ENCODE results near the gene IL13RA1. TPM values are rescaled to one million over a fixed set of nuclear protein-coding genes. Genes with fewer than 3 reads are reported as not detected.

The IL13RA1 gene
- total and polyA plus RNA-seq, 2 of the 13 experiments (the other 11 are each of a cell fraction or from before 2014, with no cell fraction given) = 56.6 to 73.5 TPM

DNA sequence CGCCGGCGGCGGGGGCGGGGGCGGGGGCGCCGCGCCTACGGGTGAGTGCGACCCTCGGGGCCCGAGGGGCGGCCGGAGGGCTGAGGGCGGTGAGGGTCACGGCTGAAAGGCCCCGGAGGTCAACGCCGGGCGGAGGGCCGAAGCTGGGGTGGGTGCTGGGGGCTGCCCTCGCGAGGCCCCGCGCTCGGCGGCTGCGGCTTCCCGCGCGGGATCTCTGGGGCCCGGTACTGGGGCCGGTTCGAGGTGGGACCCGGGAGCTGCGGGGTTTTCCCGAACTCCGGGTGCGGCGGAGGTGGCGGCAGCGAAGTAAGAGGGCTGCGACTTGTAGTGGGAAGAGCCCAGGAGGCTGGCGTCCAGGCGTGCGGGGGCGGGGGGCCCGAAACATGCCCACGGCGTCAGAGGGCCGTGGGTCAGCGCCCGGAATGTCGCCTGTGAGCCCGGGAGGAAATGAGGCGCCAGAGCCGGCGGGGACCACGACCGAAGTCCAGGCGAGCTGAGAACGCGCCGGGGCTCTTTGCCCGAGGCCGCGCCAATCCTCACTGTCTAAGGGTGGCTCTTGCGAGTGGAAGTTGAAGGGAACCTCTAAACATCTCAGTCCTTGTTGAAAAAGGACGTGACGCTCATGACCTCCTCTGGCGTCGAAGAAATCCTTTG lies 407 bp downstream of the IL13RA1 start (continued):
- TF ChIP-seq REST (IDR thresholded peaks at IDR 0.05; ENCODE audit: borderline replicate concordance in 1 of 2, low read depth in 1 of 2, low read length in 2 of 2) (no peak), CBX5 (CRISPR knock-in tag; IDR thresholded peaks at IDR 0.05; ENCODE audit: borderline replicate concordance) (no peak), ZSCAN31 (CRISPR knock-in tag; IDR thresholded peaks at IDR 0.05; ENCODE audit: low read depth) (no peak), RBM39 (IDR thresholded peaks at IDR 0.05; ENCODE audit: low read depth, low read length, poor library complexity, severe bottlenecking) (no peak), MTA3 (CRISPR knock-in tag; IDR thresholded peaks at IDR 0.05) (no peak), KDM2A (CRISPR knock-in tag; IDR thresholded peaks at IDR 0.05; ENCODE audit: borderline replicate concordance, low read depth) (0 out of 2 replicates have a peak, but pooled peaks have one; percentile 18), POLR2AphosphoS5 (IDR thresholded peaks at IDR 0.05; ENCODE audit: low read depth, low read length) (no peak), ATF6 (CRISPR knock-in tag; conservative IDR thresholded peaks at IDR 0.05) (no peak), MLXIP (CRISPR knock-in tag; IDR thresholded peaks at IDR 0.05; ENCODE audit: borderline replicate concordance) (no peak), ZNF451 (CRISPR knock-in tag; IDR thresholded peaks at IDR 0.05) (no peak), MATR3 (CRISPR knock-in tag; IDR thresholded peaks at IDR 0.05) (no peak), MTF1 (CRISPR knock-in tag; IDR thresholded peaks at IDR 0.05) (no peak)
- TF ChIP-seq, protein P1, sequence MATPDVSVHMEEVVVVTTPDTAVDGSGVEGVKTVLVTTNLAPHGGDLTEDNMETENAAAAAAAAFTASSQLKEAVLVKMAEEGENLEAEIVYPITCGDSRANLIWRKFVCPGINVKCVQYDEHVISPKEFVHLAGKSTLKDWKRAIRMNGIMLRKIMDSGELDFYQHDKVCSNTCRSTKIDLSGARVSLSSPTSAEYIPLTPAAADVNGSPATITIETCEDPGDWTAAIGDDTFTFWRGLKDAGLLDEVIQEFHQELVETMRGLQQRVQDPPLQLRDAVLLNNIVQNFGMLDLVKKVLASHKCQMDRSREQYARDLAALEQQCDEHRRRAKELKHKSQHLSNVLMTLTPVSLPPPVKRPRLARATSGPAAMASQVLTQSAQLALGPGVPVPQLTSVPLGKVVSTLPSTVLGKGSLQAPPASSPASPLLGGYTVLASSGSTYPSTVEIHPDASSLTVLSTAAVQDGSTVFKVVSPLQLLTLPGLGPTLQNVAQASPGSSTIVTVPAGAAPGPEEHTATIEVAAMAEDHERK (CRISPR knock-in tag; IDR thresholded peaks at IDR 0.05; ENCODE audit: low read depth) = no peak
- TF ChIP-seq, protein P2, sequence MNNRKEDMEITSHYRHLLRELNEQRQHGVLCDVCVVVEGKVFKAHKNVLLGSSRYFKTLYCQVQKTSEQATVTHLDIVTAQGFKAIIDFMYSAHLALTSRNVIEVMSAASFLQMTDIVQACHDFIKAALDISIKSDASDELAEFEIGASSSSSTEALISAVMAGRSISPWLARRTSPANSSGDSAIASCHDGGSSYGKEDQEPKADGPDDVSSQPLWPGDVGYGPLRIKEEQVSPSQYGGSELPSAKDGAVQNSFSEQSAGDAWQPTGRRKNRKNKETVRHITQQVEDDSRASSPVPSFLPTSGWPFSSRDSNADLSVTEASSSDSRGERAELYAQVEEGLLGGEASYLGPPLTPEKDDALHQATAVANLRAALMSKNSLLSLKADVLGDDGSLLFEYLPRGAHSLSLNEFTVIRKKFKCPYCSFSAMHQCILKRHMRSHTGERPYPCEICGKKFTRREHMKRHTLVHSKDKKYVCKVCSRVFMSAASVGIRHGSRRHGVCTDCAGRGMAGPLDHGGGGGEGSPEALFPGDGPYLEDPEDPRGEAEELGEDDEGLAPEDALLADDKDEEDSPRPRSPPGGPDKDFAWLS (CRISPR knock-in tag; IDR thresholded peaks at IDR 0.05; ENCODE audit: borderline replicate concordance) = no peak
- TF ChIP-seq, protein P3, sequence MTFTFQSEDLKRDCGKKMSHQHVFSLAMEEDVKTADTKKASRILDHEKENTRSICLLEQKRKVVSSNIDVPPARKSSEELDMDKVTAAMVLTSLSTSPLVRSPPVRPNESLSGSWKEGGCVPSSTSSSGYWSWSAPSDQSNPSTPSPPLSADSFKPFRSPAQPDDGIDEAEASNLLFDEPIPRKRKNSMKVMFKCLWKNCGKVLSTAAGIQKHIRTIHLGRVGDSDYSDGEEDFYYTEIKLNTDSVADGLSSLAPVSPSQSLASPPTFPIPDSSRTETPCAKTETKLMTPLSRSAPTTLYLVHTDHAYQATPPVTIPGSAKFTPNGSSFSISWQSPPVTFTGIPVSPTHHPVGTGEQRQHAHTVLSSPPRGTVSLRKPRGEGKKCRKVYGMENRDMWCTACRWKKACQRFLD (CRISPR knock-in tag; IDR thresholded peaks at IDR 0.05; ENCODE audit: borderline replicate concordance) = no peak
